Hair follicular keratinocyte (primary cell): ENCODE results near the gene PLA2G5. TPM values are rescaled to one million over a fixed set of nuclear protein-coding genes. Genes with fewer than 3 reads are reported as not detected.

ENCODE experiments used
- total RNA-seq: library from RNA; depleted of rRNA; stranded (reverse); fragments of >200 nt; gene quantifications from 2 replicates; pipeline ENCODE4 v1.2.3, GENCODE V29; 2015

Gene PLA2G5, protein sequence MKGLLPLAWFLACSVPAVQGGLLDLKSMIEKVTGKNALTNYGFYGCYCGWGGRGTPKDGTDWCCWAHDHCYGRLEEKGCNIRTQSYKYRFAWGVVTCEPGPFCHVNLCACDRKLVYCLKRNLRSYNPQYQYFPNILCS
- total RNA-seq, result not detected in 2 replicates

DNA sequence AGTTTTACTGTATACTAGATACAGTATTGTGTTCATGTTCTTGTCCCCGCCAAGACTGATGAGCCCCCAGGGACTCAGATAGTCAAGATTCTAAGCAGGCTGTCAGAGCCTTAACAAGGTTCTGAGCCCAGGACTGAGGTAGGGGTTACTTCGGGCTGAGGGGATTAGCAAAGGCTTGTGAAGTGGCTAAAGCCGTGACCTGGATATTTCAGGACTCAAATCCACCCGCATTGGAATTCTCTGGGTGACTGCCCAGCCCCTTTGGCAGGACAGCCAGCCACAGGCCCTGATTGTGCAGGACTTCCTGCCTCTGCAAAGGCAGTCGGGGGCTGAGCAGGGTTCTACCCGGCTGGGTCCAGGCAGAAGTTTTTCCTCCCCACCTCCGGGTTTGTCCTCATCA, at the start of gene PLA2G5:
Gene PLA2G5, plus strand, starts transcription at position 321 of the 400 bp plus-strand sequence. CDS start 14,637 bp downstream, outside the sequence.

DNA sequence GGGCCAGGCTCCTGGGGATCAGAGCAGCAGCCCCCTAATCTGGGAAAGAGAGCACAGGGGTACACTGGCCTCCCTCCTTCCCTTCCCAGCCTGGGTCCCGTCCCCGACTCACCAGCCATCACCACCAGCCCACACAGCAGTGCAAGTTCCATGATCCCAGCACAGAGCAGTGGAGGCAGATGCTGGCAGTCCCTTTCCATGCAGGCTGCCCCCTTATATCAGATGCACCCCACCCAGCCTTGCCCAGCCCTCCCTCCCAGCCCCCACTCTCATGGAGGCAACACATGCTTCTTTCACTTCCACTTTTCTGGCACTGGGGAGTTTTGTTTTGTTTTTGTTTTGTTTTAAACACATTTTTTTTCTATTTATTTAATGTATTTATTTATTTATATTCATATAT, 49.4 kb downstream of the PLA2G5 start, which contains the start of gene PLA2G2D:
Gene PLA2G2D, minus strand, starts transcription at position 190 of the 400 bp plus-strand sequence. Its CDS starts 38 bp downstream, at position 152.

DNA sequence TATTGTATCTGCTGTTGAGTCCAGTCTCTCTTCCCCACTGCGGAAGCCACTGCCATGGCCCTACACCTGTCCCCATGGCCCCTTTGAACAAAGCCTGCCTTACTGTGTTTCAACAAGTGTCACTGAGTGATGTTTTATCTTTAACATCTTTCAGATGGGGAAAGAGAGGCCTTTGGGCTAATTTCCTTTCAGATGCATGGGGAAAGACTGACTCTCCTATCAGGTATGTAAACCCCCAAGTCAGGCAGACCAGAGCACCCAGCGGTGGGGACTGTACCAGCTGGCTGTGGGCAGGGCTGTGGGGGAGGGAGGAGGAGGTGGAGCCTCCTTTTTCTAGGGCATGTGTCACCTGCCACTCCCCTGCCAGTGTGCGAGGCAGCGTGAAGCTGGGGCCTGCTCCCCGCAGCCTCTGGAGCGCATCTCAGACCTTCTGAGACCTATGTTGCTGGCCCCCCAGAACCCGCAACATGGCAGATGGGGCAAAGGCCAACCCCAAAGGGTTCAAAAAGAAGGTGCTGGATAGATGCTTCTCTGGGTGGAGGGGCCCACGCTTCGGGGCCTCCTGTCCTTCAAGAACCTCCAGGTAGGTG, 69.1 kb downstream of the PLA2G5 start, which contains the start of gene PLA2G2F:
Gene PLA2G2F, plus strand, starts transcription at position 363 of the 590 bp plus-strand sequence. Its CDS starts 105 bp downstream, at position 468.

Other genes with a start within 250 kb of the PLA2G5 start
- 1.5 and 1.6 TPM in 2 replicates for gene OTUD3, start 187.8 kb upstream of the PLA2G5 start, total RNA-seq
- not detected in 2 replicates for gene PLA2G2E, start 146.6 kb upstream of the PLA2G5 start, total RNA-seq
- not detected in 2 replicates for gene PLA2G2A, start 90.6 kb upstream of the PLA2G5 start, total RNA-seq
- not detected in 2 replicates for gene PLA2G2D, start 49.3 kb downstream of the PLA2G5 start, total RNA-seq
- gene PLA2G2F, start 69.1 kb downstream of the PLA2G5 start, total RNA-seq, result not detected in 2 replicates
- 0.04 and 0.16 TPM in 2 replicates for gene UBXN10, start 115.9 kb downstream of the PLA2G5 start, total RNA-seq
- not detected in 2 replicates for gene PLA2G2C, start 116.3 kb downstream of the PLA2G5 start, total RNA-seq
- not detected in 2 replicates for gene VWA5B1, start 220.7 kb downstream of the PLA2G5 start, total RNA-seq